ENCODE results near the gene COL6A1. TPM values are rescaled to one million over a fixed set of nuclear protein-coding genes. Genes with fewer than 3 reads are reported as not detected.
"Not testable (repeated sequence)": the region's sequence is repeated elsewhere in the genome, so short reads cannot be mapped to it uniquely, and the experiment has no call there.

COL6A1 gene
- polyA plus RNA-seq, 1 donor from 2014 or later, result 29.4 TPM

GRCh38 chr21:45951676-45952075 lies 29.9 kb upstream of the COL6A1 start:
- no peak overlapping the region for H3K4me2 ChIP-seq (ENCODE audit: low read length)
- no peaks in the 10 kb centered on the region for H3F3A ChIP-seq (ENCODE audit: insufficient read depth, low read length, poor library complexity, severe bottlenecking)
- H3K9me2 ChIP-seq (ENCODE audit: insufficient read depth, low read length), result no peaks in the 10 kb centered on the region
- no peaks in the 10 kb centered on the region for H3K9me3 ChIP-seq (ENCODE audit: low read length)
- H4K20me1 ChIP-seq (ENCODE audit: insufficient read depth), result no peaks in the 10 kb centered on the region
- no peaks in the 10 kb centered on the region for H3K36me3 ChIP-seq (ENCODE audit: insufficient read depth, low read length)
- no peak overlapping the region for H2AFZ ChIP-seq (ENCODE audit: low read depth, low read length)
- TF ChIP-seq POLR2AphosphoS5 (IDR thresholded peaks at IDR 0.05), result no peak
- no peak overlapping the region for H3K9ac ChIP-seq (ENCODE audit: low read length)
- no peak overlapping the region for H3K27ac ChIP-seq (ENCODE audit: low read length)
- no peaks in the 10 kb centered on the region for H3K27me3 ChIP-seq (ENCODE audit: insufficient read depth, low read depth, low read length)
- H3K79me2 ChIP-seq (replicated peaks; ENCODE audit: insufficient read depth, low read length), result no peaks in the 10 kb centered on the region
- H3K4me3 ChIP-seq (ENCODE audit: low read length), result no peak overlapping the region

GRCh38 chr21:45952527-45952926 lies 29.0 kb upstream of the COL6A1 start:
- not testable (repeated sequence) for H3K4me3 ChIP-seq (ENCODE audit: low read length); H3K4me2 ChIP-seq (ENCODE audit: low read length); H2AFZ ChIP-seq (ENCODE audit: low read depth, low read length); H4K20me1 ChIP-seq (ENCODE audit: insufficient read depth); H3K36me3 ChIP-seq (ENCODE audit: insufficient read depth, low read length); H3K27me3 ChIP-seq (ENCODE audit: insufficient read depth, low read depth, low read length); H3K9ac ChIP-seq (ENCODE audit: low read length); H3K79me2 ChIP-seq (replicated peaks; ENCODE audit: insufficient read depth, low read length); H3F3A ChIP-seq (ENCODE audit: insufficient read depth, low read length, poor library complexity, severe bottlenecking); H3K9me2 ChIP-seq (ENCODE audit: insufficient read depth, low read length); H3K9me3 ChIP-seq (ENCODE audit: low read length); H3K27ac ChIP-seq (ENCODE audit: low read length)

DNA sequence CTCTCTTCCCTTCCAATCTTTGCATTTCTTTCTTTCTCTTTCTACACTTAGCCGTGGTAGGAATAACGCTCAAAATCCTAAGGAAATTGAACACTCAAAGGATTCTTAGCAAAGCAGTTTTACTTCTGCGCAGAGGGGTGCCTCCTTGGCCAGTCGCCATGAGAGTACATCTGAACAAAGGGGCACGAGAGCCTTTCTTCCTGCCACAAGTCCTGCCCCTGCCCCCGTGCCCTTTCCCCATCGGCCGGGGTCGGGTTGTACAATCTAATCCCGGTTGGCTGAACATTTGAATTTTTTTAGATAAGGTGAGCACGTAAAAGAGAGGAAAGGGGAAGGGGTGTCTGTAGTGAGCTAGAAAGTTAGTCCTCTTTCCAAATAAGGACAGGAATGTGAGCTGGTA lies 28.6 kb upstream of the COL6A1 start:
- Histone ChIP-seq H3K27ac (ENCODE audit: low read length) (no peak overlapping the region), H3K27me3 (ENCODE audit: insufficient read depth, low read depth, low read length) (no peaks in the 10 kb centered on the region), H3K36me3 (ENCODE audit: insufficient read depth, low read length) (no peaks in the 10 kb centered on the region), H3K9ac (ENCODE audit: low read length) (no peak overlapping the region), H2AFZ (ENCODE audit: low read depth, low read length) (no peak overlapping the region), H3K9me3 (ENCODE audit: low read length) (no peaks in the 10 kb centered on the region), H3F3A (ENCODE audit: insufficient read depth, low read length, poor library complexity, severe bottlenecking) (no peaks in the 10 kb centered on the region), H3K9me2 (ENCODE audit: insufficient read depth, low read length) (no peaks in the 10 kb centered on the region), H3K4me2 (ENCODE audit: low read length) (no peak overlapping the region), H3K4me3 (ENCODE audit: low read length) (no peak overlapping the region), H3K79me2 (replicated peaks; ENCODE audit: insufficient read depth, low read length) (no peaks in the 10 kb centered on the region), H4K20me1 (ENCODE audit: insufficient read depth) (no peaks in the 10 kb centered on the region)
- TF ChIP-seq POLR2AphosphoS5 (IDR thresholded peaks at IDR 0.05) (no peak), RAD21 (conservative IDR thresholded peaks at IDR 0.05) (no peak), CTCF (IDR thresholded peaks at IDR 0.05; ENCODE audit: poor library complexity, severe bottlenecking) (no peak), MXI1 (conservative IDR thresholded peaks at IDR 0.05; ENCODE audit: poor library complexity, severe bottlenecking) (no peak), TAF1 (IDR thresholded peaks at IDR 0.05; ENCODE audit: low read depth) (no peak), SMC3 (conservative IDR thresholded peaks at IDR 0.05; ENCODE audit: poor library complexity) (no peak), EZH2 (IDR thresholded peaks at IDR 0.05; ENCODE audit: borderline replicate concordance, insufficient read depth, low read length, poor library complexity, severe bottlenecking) (no peak), EP300 (conservative IDR thresholded peaks at IDR 0.05; ENCODE audit: poor library complexity, severe bottlenecking) (no peak)
- TF ChIP-seq, protein P1, sequence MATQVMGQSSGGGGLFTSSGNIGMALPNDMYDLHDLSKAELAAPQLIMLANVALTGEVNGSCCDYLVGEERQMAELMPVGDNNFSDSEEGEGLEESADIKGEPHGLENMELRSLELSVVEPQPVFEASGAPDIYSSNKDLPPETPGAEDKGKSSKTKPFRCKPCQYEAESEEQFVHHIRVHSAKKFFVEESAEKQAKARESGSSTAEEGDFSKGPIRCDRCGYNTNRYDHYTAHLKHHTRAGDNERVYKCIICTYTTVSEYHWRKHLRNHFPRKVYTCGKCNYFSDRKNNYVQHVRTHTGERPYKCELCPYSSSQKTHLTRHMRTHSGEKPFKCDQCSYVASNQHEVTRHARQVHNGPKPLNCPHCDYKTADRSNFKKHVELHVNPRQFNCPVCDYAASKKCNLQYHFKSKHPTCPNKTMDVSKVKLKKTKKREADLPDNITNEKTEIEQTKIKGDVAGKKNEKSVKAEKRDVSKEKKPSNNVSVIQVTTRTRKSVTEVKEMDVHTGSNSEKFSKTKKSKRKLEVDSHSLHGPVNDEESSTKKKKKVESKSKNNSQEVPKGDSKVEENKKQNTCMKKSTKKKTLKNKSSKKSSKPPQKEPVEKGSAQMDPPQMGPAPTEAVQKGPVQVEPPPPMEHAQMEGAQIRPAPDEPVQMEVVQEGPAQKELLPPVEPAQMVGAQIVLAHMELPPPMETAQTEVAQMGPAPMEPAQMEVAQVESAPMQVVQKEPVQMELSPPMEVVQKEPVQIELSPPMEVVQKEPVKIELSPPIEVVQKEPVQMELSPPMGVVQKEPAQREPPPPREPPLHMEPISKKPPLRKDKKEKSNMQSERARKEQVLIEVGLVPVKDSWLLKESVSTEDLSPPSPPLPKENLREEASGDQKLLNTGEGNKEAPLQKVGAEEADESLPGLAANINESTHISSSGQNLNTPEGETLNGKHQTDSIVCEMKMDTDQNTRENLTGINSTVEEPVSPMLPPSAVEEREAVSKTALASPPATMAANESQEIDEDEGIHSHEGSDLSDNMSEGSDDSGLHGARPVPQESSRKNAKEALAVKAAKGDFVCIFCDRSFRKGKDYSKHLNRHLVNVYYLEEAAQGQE (IDR thresholded peaks at IDR 0.05; ENCODE audit: borderline replicate concordance), result no peak

Measured in neural cell (in vitro differentiated cells).